DOHH2 (cell line): Measurements from ENCODE around the gene NBPF1.
"Not testable (repeated sequence)": the region's sequence is repeated elsewhere in the genome, so short reads cannot be mapped to it uniquely, and the experiment has no call there.

ENCODE experiments used
- H3F3A ChIP-seq: fragments of 200-600 bp; sonication (generic), shearing (Covaris generic); 2 replicates; pipeline ENCODE4 v1.6.0; 2016; ENCODE audit warnings: antibody characterized with exemption, mild to moderate bottlenecking; ENCODE audit not compliant: control insufficient read depth, insufficient read depth
- H3K27ac ChIP-seq: fragments of 200-600 bp; sonication (generic); 2 replicates; pipeline ENCODE4 v1.5.1; 2014; ENCODE audit warnings: low read depth, mild to moderate bottlenecking, low read length, moderate library complexity
- H3K27me3 ChIP-seq: fragments of 200-600 bp; sonication (generic); 2 replicates; pipeline ENCODE4 v1.6.1; 2014; ENCODE audit warnings: mild to moderate bottlenecking, low read length, mixed read lengths; ENCODE audit not compliant: control insufficient read depth
- H3K36me3 ChIP-seq: fragments of 200-600 bp; sonication (generic); 2 replicates; pipeline ENCODE4 v1.6.1; 2014; ENCODE audit warnings: mild to moderate bottlenecking, low read length, moderate library complexity, mixed read lengths; ENCODE audit not compliant: control insufficient read depth
- H3K4me1 ChIP-seq: fragments of 200-600 bp; sonication (generic); 2 replicates; pipeline ENCODE4 v1.6.1; 2014; ENCODE audit warnings: mild to moderate bottlenecking, low read length, mixed read lengths; ENCODE audit not compliant: control insufficient read depth
- H3K4me2 ChIP-seq: fragments of 200-600 bp; sonication (generic); 2 replicates; pipeline ENCODE4 v1.6.0; 2014; ENCODE audit warnings: mild to moderate bottlenecking, low read length, moderate library complexity
- H3K4me3 ChIP-seq: fragments of 200-600 bp; sonication (generic); 2 replicates; pipeline ENCODE4 v1.5.1; 2014; ENCODE audit warnings: mild to moderate bottlenecking, low read length, mixed read lengths
- H3K79me2 ChIP-seq: fragments of 200-600 bp; sonication (generic); 2 replicates; pipeline ENCODE4 v1.6.1; 2014; ENCODE audit warnings: mild to moderate bottlenecking, low read length, mixed read lengths; ENCODE audit not compliant: control insufficient read depth
- H3K9me2 ChIP-seq: fragments of 200-600 bp; sonication (generic); replicated peaks from 2 replicates; pipeline ENCODE4 v1.6.1; 2014; ENCODE audit warnings: mild to moderate bottlenecking, low read length, mixed read lengths; ENCODE audit not compliant: control insufficient read depth
- H3K9me3 ChIP-seq: fragments of 200-600 bp; sonication (generic); 2 replicates; pipeline ENCODE4 v1.6.1; 2014; ENCODE audit warnings: antibody characterized with exemption, low read length, mixed read lengths; ENCODE audit not compliant: control insufficient read depth, insufficient read depth
- H4K20me1 ChIP-seq: fragments of 200-600 bp; sonication (generic); 2 replicates; pipeline ENCODE4 v1.6.0; 2014; ENCODE audit warnings: low read depth, mild to moderate bottlenecking, antibody characterized with exemption, low read length, moderate library complexity; ENCODE audit not compliant: control insufficient read depth, insufficient read depth
- EZH2phosphoT487 ChIP-seq: fragments of 200-600 bp; sonication (generic); IDR thresholded peaks from 2 replicates; pipeline ENCODE4 v1.6.1; 2017; ENCODE audit warnings: borderline replicate concordance, mild to moderate bottlenecking, antibody characterized with exemption, low read length, moderate library complexity, mixed read lengths
- TF ChIP-seq, protein P1 (sequence below): fragments of 200-600 bp; sonication (generic); IDR thresholded peaks from one replicate; pipeline ENCODE4 v1.5.1; 2014; ENCODE audit warnings: antibody characterized with exemption, mild to moderate bottlenecking, low read depth, low read length; ENCODE audit not compliant: poor library complexity, severe bottlenecking

The NBPF1 gene

GRCh38 chr1:16632044-16632850, 18.9 kb upstream of the NBPF1 start:
- H3K79me2 ChIP-seq: peaks cover 16% of the 10 kb centered on the region
- H3K36me3 ChIP-seq: peaks cover 48% of the 10 kb centered on the region
- not testable (repeated sequence) for H3F3A ChIP-seq, H3K27me3 ChIP-seq, H3K9me2 ChIP-seq, H3K27ac ChIP-seq, H3K9me3 ChIP-seq, H3K4me1 ChIP-seq, H4K20me1 ChIP-seq, H3K4me2 ChIP-seq, H3K4me3 ChIP-seq

- H3K27ac ChIP-seq: no peak overlapping the region
- no peak overlapping the region for H3K4me2 ChIP-seq
- no peaks in the 10 kb centered on the region for H3F3A ChIP-seq
- H3K4me3 ChIP-seq: no peak overlapping the region
- no peaks in the 10 kb centered on the region for H4K20me1 ChIP-seq
- peaks cover 48% of the 10 kb centered on the region for H3K36me3 ChIP-seq
- no peaks in the 10 kb centered on the region for H3K4me1 ChIP-seq
- peaks cover 8% of the 10 kb centered on the region for H3K79me2 ChIP-seq
- H3K9me2 ChIP-seq: no peaks in the 10 kb centered on the region
- H3K9me3 ChIP-seq: no peaks in the 10 kb centered on the region
- no peak for TF ChIP-seq EZH2phosphoT487
- TF ChIP-seq, protein P1, sequence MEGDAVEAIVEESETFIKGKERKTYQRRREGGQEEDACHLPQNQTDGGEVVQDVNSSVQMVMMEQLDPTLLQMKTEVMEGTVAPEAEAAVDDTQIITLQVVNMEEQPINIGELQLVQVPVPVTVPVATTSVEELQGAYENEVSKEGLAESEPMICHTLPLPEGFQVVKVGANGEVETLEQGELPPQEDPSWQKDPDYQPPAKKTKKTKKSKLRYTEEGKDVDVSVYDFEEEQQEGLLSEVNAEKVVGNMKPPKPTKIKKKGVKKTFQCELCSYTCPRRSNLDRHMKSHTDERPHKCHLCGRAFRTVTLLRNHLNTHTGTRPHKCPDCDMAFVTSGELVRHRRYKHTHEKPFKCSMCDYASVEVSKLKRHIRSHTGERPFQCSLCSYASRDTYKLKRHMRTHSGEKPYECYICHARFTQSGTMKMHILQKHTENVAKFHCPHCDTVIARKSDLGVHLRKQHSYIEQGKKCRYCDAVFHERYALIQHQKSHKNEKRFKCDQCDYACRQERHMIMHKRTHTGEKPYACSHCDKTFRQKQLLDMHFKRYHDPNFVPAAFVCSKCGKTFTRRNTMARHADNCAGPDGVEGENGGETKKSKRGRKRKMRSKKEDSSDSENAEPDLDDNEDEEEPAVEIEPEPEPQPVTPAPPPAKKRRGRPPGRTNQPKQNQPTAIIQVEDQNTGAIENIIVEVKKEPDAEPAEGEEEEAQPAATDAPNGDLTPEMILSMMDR: no peak
- no peaks in the 10 kb centered on the region for H3K27me3 ChIP-seq
Observed at GRCh38 chr1:16631248-16632043, 18.1 kb upstream of the NBPF1 start.

- H3K9me2 ChIP-seq: no peaks in the 10 kb centered on the region
- H3K36me3 ChIP-seq: peaks cover 51% of the 10 kb centered on the region
- H3K9me3 ChIP-seq: no peaks in the 10 kb centered on the region
- no peaks in the 10 kb centered on the region for H4K20me1 ChIP-seq
- no peak for TF ChIP-seq EZH2phosphoT487
- TF ChIP-seq, protein P1: no peak
- H3K4me3 ChIP-seq: no peak overlapping the region
- H3K27ac ChIP-seq: no peak overlapping the region
- H3K79me2 ChIP-seq: peaks cover 3% of the 10 kb centered on the region; the same call in 1 of the 2 replicates
- no peaks in the 10 kb centered on the region for H3K4me1 ChIP-seq
- H3K4me2 ChIP-seq: no peak overlapping the region
- no peaks in the 10 kb centered on the region for H3K27me3 ChIP-seq
- H3F3A ChIP-seq: no peaks in the 10 kb centered on the region
Observed at GRCh38 chr1:16630661-16631247, 17.4 kb upstream of the NBPF1 start.

DNA sequence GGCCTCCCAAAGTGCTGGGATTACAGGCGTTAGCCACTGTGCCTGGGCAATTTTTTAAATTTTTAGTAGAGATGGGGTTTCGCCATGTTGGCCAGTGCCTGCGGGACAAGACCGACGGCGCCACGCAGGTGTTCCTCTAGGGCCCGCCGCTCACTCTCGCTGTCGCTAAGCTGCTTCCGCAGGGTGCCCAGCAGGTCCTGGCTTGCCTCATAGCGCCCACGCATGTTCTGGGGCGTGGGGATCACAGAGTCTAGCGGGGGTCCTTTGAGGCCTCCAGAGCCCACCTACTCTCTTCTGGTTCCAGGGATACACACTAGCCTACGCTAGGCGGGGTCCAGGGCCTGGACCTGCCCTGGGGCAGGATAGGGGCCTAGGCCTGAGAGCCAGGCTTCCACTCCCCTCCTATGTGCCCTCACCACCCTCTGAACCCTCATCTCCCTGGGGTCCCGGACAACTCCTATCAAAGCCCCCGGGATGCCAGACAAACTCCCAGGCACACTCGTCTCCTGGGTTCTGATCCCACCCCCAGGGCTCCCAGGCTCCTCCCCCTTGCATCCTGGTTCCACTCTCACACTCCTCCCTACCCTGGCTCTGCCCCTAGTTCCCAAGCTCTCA, 16.7 kb upstream of the NBPF1 start:
- not testable (repeated sequence) for H3K9me3 ChIP-seq, H3K9me2 ChIP-seq, H3F3A ChIP-seq, H4K20me1 ChIP-seq, H3K27ac ChIP-seq, H3K27me3 ChIP-seq, H3K4me3 ChIP-seq, H3K4me1 ChIP-seq, H3K79me2 ChIP-seq, H3K4me2 ChIP-seq
- peaks cover 55% of the 10 kb centered on the region for H3K36me3 ChIP-seq
